ENCODE data around the gene PDE7B.

DNA sequence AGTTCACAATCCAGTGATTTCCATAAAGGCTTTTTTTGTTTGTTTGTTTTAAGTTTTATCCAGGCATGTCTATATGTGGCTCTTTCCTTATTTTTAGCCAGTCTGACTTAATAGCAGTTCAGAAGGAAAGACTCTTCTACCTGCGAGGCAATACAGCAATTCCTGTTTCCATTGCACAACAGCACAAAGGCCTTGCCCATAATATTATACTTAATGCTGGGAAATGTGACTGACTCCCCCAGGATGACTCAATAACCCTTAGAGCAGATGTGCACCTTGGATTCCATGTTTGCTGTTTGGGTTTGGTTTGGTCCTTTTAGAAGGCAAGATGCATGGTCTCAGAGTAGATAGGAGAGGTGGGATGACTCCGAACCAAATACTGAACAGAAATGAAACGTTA lies 214.5 kb downstream of the PDE7B start:
- no peak for TF ChIP-seq CTCF (tag by site-specific recombination; IDR thresholded peaks at IDR 0.05)
- TF ChIP-seq GLI4 (tag by site-specific recombination; IDR thresholded peaks at IDR 0.05) = no peak
- TF ChIP-seq ZNF175 (tag by site-specific recombination; IDR thresholded peaks at IDR 0.05) = no peak
- TF ChIP-seq ZBTB49 (tag by site-specific recombination; IDR thresholded peaks at IDR 0.05; ENCODE audit: low read depth) = no peak
- TF ChIP-seq ZNF335 (tag by site-specific recombination; conservative IDR thresholded peaks at IDR 0.05) = no peak
- TF ChIP-seq ZNF596 (tag by site-specific recombination; IDR thresholded peaks at IDR 0.05) = no peak
- no peak for TF ChIP-seq ZNF549 (tag by site-specific recombination; IDR thresholded peaks at IDR 0.05)
- no peak for TF ChIP-seq ZNF426 (tag by site-specific recombination; IDR thresholded peaks at IDR 0.05)
- TF ChIP-seq ZNF114 (tag by site-specific recombination; IDR thresholded peaks at IDR 0.05) = no peak
- TF ChIP-seq ZNF560 (tag by site-specific recombination; IDR thresholded peaks at IDR 0.05; ENCODE audit: borderline replicate concordance) = no peak

Measured in HEK293 (cell line).